Measurements from ENCODE around the gene AKAP1.
"Not testable (repeated sequence)": the region's sequence is repeated elsewhere in the genome, so short reads cannot be mapped to it uniquely, and the experiment has no call there.

The AKAP1 gene

DNA sequence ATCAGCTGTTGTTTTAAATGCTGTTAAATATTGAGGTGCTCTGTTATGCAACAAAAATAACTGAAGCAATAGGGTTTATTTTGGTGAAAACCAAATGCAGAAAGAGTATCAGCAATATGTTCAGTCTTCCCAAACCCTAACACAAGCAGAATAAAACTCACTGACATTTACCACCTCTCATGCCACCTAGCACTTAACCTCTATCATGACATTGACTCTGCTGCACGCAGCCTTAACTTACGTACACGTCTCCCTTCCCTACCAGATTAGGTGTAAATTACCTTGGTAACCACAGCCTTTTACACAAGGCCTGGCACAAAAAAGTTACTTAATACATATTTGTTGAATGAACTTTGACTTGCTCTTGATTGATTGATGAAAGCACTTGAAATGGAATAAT, 9.9 kb upstream of the AKAP1 start:
- no peak for DNase-seq (ENCODE audit: low spot score)

DNA sequence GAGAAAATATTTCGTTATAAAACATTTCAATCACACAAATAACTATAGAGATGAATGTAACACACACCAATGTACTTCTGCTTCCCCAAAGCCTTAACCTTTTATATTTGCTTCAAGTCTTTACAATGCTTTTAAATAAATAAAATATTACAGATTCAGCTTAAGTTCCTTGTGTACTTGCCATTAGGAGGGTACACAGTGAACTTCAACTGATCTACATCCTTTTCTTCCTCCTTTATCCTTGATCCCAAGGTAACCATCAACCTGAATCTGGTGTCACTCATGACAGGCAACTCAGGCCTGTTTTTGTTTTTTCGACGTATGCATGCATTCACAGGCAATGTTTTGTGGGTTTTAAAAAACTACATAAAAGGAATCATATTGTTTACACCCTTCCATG, 9.3 kb upstream of the AKAP1 start:
- DNase-seq (ENCODE audit: low spot score), result no peak

DNA sequence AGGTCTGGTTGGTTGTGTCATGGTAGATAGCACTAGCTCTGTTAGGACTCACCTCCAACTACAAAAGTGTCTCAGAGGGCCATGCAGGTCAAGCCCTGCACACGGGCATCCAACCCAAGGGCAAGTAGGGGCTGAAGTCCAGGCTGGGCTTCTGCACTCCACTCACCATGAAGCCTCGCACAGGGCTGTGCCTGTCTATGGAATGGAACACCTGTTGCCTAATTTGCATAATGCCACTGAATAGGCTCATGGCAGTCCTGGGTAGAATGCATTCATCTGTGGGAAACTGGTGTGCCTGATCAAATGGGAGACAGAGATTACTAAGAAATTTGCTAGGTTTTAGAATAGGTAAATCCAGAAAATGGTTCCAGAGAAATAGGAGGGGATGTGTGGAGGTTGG, 8.0 kb upstream of the AKAP1 start:
- no peak for DNase-seq (ENCODE audit: low spot score)

DNA sequence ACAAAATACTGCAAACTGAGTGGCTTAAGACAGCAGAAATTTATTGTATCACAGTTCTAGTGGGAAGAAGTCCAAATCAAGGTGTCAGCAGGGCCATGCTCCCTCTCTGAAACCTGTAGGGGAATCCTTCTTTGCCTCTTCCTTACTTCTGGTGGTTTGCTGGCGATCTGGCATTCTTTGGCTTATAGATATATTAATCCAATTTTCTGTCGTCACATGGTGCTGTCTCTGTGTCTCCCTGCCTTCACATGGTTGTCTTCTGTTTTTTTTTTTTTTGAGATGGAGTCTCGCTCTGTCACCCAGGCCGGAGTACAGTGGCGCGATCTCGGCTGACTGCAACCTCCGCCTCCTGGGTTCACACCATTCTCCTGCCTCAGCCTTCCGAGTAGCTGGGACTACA, 6.8 kb upstream of the AKAP1 start:
- no peak for DNase-seq (ENCODE audit: low spot score)

DNA sequence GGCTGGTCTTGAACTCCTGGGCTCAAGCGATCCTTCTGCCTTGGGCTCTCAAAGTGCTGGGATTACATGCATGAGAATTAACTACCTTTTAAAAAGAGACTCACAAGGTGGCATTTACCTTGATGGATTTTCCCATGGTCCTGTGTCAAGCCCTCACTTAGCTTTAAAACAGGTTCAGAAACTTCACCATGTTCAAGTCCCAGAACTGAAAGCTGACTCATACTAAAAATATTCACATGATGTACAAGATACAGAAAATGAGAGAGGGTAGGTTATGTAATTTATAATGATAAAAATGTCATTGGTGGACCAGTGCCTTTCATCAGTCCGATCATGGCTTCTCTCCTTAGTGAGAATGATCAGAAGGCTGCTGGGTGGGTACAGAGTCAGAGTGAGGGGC, 4.3 kb upstream of the AKAP1 start:
- no peak for DNase-seq (ENCODE audit: low spot score)

DNA sequence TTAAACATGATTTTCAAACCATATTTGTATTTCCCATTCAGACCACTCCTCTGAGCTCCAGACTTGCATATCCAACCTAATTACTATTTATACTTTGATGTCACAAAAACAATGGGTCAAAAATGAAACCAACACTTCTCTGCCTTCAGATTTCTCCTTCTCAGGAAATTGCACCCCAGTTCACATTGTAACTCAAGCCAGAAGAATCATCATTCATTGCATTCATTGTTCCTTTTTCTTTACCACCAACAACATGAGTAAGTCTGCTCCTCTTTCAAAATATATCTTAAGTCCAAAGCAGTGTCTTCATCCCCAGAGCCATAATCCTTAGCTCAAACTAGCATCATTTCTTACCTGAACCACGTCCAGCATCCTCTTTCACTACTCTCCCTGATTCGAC, 2.6 kb upstream of the AKAP1 start:
- DNase-seq (ENCODE audit: low spot score), result no peak

DNA sequence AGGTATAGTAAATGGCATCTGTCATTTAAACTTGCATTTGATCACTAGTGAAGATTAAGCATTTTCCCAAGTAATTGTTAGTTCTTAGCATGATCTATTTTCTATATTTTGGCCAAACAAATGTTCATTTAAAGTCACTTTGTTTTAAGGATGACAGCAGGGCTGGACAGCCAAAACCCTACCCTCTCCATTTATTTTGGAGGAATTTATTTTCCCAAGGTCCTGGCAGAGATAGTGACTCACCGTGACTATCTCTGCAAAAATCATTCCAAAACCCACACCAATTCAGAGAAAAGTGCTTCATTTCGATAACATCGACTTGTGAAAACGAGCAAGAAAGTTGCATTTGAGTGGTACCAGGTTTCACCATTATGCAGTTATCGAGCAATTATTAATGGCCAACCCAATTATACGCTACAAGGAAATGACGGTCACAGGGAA, 665 bp upstream of the AKAP1 start:
- DNase-seq (ENCODE audit: low spot score), result no peak

DNA sequence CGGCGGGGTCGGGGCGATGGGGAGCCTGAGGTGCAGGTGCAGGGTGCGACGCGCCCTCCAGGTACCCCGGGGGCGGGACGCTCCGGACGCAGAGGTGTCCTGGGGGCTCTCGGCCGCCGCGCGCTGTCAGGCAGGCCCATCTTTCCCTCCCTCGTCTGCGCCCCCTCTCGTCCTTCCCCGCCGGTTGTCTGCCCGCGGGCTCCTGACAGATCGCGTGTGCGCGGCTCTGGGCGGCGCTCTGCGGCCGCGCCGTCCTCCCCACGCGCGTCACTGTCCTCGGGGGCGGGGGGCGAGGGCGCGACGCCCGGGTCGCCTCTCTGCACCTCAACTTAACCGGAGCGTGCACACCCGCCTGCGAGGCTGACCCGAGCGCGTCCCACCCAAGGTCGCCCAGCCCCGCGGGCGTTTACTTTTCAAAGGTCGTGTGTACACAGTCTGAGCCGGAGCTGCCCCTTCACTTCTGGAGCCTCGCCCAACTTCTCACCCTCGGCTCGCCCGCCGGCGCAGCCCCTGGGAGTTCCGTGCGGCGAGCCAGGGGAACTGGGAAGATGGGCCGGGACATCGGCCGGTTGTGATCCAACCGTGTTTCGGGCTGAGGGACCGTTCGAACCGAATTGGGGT, 512 bp downstream of the AKAP1 start:
- peak; percentile 71 for DNase-seq (ENCODE audit: low spot score)

DNA sequence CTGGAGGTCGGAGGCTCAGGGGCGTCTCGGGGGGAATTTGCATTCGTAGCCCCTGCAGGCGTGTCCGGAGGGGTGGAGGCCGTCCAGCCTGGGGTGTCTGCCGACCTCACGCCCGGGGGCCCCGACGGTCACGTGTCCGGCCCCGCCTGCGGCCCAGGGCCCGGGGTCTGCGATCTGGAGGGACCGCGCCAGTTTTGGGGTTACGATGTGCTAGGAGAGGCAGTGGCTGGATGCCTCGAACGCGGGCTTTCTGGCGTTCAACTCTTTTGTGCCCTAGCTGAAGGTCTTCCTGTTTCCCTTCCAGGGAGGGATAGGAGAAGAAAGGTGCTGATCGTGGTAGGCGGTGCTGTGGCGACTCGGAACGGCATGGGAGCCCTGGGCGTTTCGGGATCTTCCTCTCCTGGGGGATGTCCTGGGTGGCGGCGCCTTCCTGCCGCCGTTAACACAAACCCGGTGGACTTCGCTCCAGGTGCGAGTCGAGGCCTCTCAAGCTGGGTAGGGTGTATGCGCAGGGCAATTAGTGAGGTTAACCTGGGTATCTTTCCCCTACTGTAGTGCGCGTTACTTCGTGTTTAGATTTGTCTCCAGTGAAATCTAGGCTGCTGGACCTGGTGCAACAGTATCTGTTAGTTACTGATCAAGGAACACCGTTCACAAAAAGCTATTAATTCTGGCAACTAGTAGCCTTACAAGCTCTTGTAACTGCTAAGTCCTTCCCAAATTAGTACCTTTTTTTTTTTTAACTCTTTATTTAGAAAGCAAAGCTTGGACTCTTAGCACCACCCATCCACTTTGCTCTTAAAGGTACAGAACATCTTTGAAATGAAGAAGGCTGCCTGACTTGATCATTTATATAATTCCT, 1.3 kb downstream of the AKAP1 start:
- no peak for DNase-seq (ENCODE audit: low spot score)

DNA sequence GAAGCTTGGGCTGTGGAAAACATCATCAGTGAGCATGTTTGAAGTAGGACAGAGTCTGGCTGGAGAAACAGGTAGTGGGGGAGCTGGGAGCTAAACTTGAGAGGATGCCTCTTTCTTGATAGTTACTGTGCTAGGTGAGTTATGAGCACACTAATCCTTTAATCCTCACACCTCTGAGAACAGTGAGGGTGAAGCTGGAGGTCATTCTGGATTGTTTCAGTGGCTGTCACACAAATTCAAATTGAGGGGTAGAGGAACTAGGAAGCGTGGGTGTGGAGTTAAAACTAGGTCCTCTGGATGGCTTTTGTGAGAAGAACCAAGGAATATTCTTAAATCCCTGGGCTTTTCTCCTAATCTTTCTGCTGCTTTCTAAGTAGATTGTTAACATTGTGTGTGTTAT, 3.3 kb downstream of the AKAP1 start:
- no peak for DNase-seq (ENCODE audit: low spot score)

DNA sequence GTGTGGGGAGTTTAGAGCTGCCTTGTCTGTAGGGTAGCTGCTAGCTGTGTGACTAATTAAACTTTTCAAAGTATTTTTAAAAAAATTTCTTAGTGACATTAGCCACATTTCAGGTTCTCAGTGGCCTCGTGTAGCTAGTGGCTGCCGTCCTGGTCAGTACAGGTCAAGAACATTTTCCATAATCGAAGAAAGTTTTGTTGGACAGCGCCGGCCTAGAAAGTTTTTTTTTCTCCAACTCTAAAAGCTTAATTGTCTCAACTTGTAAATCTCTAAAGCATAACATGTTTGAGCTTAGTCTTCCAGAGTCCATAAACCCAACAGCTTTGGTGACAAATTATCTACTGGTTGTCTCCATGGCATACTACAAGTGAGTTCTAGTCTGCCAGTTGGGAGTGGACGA, 4.3 kb downstream of the AKAP1 start:
- no peak for DNase-seq (ENCODE audit: low spot score)

DNA sequence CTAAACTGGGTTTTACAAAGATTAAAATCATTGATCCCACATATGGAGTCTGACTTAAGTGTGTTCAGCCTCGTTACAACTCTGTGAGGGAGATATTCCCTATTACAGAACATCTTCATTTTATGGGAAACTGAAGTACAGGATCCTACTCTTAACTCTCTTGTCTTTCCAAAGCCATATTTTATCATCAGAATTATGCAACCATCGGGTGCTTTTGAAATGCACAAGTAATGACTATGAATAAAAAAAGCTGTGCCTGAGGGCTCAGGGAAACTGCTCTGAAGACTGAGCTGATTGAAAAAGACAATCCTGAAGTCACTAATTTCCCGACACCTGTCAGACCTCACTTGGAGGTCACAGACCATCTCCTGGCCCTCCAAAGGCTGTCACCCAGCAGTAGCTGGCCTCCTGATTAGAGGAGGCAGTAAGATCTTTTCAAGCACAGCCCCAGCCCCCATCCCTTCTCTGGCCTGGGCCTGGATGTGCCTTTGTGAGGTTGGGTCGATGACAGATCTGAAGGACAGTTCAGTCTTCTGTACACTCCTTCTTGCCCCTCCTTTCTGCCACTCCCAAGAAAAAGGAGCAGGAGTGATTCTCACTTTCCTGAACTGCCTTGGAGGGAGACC, 5.6 kb downstream of the AKAP1 start:
- DNase-seq (ENCODE audit: low spot score), result no peak

DNA sequence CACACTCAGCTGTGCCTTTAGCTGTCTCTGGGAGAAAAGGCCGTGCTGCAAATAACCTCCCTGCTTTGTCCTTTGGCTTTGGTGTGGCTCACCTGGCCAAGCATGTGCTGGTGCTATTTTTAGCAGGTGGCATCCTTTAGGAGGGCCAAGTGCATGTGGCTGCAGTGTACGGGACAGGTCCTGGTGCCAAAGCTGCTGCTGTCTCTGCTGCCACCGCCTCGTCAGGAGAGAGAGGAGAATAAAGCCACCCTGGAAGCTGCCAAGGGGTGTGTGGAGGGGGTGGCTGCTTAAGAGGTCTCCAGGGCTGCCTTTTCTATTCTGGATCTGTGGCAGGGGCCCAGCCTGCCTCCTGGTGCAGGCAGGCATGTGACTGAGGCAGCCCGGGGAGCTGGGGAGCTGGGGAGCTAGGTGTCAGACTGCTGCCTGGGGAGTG, 6.2 kb downstream of the AKAP1 start:
- peak; percentile 59 for DNase-seq (ENCODE audit: low spot score)

DNA sequence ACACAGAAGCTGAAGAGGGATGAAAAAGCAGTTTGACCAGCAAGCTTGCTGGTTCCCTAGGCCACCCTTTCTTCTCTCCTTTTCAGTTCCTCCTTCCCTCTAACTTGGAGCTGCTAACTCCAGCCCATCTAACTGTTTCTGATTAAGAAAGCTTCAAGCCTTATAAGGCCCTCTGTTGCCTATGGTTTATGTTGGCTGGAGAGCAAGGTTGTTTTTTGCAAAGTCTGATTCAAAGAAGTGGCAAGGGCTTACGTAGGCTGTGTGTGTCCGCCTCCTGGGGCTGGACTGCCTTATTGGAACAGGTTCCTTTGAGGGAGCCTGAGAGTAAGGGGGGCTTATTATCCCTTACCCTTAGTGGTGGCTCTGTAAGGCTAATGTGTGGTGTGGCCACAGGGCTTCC, 7.1 kb downstream of the AKAP1 start:
- no peak for DNase-seq (ENCODE audit: low spot score)

DNA sequence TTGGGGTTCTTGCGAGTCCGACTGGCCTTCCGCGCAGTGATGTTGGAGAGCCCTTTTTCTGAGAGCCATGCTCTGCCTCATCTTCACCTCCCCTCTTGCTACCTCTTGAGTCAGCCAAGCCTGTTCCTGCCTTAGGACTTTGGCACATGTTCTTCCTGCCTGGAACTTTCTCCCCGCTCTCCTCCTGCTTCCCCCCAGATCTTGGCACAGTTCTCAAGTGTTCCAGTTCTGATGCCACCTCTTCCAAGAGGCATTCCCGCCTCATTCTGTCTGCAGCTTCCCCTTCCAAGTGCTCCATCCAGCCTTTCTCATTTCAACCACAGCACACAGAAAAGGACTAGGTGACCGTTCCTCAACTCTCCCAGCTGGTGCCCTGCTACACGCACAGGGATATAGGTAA, 7.7 kb downstream of the AKAP1 start:
- no peak for DNase-seq (ENCODE audit: low spot score)

DNA sequence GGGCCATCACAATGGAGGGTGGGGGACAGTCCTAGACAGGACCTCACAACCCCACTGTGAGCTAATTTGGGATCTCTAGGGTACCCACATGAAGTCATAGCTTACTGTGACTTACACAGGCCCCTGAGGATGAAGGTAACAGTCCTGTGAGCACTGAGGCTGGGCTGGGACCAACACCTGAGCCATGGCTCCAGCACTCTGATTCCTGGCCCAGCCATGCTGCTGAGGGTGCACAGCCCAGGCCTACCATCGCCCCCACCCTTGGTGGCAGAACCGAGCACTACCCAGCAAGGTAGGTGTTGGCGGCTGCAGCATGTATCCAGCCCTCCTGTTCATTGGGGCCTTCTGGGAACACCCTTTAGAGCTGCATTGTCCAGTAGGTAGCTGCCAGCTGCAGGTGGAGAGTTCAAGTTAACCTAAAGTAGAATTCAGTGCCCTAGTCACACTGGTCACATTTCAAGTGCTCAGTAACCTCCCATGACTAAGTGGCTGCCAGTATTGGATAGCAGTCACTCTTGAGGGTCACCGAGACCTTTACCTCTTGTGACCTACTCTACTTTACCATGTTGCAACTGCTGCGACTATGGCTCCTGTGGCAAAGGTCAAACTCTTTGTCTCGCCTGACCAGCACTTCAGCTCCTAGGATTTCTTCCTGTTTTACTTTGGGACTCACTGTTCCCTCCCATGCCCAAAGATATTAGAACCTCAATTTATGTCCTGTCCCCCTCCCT, 11.6 kb downstream of the AKAP1 start:
- no peak for DNase-seq (ENCODE audit: low spot score)

DNA sequence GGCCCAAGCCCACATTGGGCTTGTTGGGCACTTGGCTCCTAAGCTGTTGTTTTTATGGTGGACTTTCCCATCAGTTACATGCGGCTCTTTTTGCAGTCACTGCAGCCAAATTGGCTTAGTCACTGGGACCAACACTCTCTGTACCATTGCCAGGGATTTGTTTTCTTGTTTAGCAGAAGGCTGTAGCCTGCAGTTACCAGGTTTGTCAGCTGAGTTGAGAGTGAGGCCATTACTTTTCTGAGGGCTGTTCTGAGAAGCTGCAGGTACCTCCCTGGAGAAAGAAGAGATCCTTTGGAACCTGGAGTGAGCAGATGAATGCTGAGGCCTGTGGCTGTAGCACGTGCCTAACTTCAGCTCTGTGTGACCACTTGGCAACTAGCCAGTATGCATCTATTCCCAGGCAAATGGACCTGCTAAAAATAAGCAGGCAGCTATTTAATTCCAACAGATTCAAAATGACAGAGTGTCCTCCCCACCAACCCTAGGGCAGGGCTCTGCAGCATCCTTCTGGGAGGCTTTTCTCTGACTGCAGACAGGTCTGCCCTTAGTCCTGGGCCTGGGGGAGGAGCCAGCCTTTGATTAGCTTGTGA, 12.9 kb downstream of the AKAP1 start:
- no peak for DNase-seq (ENCODE audit: low spot score)

DNA sequence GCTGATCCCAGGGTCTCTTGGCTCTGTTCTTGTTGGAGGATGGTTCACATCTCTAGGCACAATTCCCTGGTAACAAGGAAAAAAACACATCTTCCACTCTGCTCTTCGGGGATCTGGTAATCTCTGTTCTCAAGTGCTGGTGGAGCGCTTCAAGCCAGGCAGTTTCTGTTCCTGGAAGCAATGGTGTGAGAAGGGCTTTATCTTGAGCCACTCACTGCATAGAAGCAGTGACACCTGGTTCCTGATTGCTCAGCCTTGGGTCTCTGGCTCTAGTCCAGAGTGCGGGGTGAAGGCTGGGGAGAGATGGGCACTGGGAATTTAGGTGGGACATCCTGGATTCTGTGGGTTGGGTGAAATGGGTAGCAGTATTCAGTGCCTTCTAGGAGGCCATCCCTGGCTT, 14.1 kb downstream of the AKAP1 start:
- no peak for DNase-seq (ENCODE audit: low spot score)

DNA sequence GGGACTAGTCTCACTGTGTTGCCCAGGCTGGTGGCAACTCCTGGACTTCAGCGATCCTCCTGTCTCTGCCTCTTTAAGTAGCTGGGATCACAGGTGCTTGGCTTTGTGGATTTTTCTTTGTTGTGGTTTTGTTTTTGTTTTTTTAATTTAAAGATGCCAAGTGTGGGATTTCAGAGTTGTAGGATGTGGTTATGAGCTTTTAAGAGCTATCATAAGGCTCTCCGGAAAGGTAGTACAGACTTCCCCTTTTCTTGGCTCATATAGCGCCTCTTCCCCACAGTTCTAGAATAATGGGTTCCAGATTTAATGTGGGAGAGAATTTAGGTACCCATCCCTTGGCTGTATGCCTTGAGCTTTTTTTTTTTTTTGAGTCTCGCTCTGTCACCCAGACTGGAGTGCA, 17.1 kb downstream of the AKAP1 start:
- DNase-seq (ENCODE audit: low spot score), result no peak

DNA sequence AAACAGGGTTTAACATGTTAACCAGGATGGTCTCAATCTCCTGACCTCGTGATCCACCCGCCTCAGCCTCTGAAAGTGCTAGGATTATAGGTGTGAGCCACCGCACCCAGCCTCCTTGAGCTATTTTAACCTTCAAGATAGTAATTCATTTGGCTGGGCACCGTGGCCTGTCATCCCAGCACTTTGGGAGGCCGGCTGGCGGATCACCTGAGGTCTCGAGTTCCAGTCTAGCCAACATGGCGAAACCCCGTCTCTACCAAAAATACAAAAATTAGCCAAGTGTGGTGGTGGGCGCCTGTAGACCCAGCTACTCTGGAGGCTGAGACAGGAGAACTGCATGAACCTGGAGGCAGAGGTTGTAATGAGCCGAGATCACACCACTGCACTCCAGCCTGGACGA, 17.6 kb downstream of the AKAP1 start:
- not testable (repeated sequence) for DNase-seq (ENCODE audit: low spot score)

DNA sequence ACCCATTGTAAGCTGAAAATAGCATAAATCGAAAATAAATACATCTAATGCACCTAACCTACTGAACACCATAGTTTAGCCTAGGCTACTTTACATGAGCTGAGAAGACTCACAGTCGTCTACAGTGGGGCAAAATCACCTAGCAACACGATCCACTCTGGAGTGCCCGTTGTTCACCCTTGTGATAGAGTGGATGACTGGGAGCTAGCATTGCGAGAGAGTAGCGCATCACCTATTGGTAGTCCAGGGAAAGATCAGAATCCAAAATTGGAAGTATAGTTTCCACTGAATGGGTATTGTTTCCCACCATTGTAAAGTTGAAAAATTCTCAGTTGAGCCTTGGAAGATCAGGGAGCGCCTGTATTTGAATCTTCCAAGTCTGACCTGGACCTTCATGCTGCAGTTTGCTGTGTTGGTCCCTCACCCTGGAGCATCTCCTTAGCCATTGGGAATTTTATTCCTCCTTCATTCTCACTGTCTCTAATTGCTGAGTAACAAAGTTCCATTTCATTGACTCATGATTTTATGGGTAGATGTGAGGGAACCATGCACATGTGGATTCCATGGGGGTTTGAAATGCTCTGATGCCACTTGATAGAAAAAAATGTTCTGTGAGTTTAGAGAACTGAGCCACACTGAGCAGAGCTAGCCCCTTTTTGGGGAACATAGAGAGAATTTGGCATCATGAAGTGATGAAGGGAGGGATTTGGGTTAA, 19.6 kb downstream of the AKAP1 start:
- no peak for DNase-seq (ENCODE audit: low spot score)

DNA sequence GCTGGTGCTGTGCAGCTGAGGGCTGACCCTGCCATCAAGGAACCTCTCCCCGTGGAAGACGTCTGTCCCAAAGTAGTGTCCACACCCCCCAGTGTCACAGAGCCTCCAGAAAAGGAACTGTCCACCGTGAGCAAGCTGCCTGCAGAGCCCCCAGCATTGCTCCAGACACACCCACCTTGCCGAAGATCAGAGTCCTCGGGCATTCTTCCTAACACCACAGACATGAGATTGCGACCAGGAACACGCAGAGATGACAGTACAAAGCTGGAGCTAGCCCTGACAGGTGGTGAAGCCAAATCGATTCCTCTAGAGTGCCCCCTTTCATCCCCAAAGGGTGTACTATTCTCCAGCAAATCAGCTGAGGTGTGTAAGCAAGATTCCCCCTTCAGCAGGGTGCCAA, 20.5 kb downstream of the AKAP1 start:
- no peak for DNase-seq (ENCODE audit: low spot score)
